A673 (cell line): ENCODE data around the gene SLC16A12. TPM values are rescaled to one million over a fixed set of nuclear protein-coding genes. Genes with fewer than 3 reads are reported as not detected.

ENCODE experiments used
- BruUV-seq: library from RNA; stranded (reverse); fragments of 400-500 nt; replicated peaks from 2 replicates; lab custom pipeline; 2021; lab: Mats Ljungman, UMichigan
- CTCF ChIA-PET: fragments of 300-600 bp; sonication (Branson Sonifier 250); formaldehyde crosslinking; loops from one replicate; lab custom pipeline; 2022; ENCODE audit warnings: antibody characterized with exemption; lab: Charles Lee
- POLR2A ChIA-PET: fragments of 300-600 bp; sonication (Branson Sonifier 250); formaldehyde crosslinking; loops from one replicate; lab custom pipeline; 2022; ENCODE audit warnings: antibody characterized with exemption; ENCODE audit not compliant: low non-redundant PET; lab: Charles Lee
- DNase-seq: peaks from one replicate; pipeline ENCODE4 v3.0.0-alpha.2; 2015; ENCODE audit warnings: low spot score
- H3K27ac ChIP-seq: fragments of 200-600 bp; sonication (generic); 2 replicates; pipeline ENCODE4 v1.5.1; 2016; ENCODE audit warnings: mixed run types, low read depth, mild to moderate bottlenecking, mixed read lengths, antibody characterized with exemption, low read length; ENCODE audit not compliant: poor library complexity, severe bottlenecking
- H3K27me3 ChIP-seq: fragments of 200-600 bp; sonication (generic); replicated peaks from 2 replicates; pipeline ENCODE4 v1.6.1; 2017; ENCODE audit warnings: mixed run types, low read depth, mild to moderate bottlenecking, mixed read lengths, antibody characterized with exemption, low read length; ENCODE audit not compliant: insufficient read depth, poor library complexity
- H3K36me3 ChIP-seq: fragments of 200-600 bp; sonication (generic); 2 replicates; pipeline ENCODE4 v1.6.1; 2016; ENCODE audit warnings: mixed run types, mild to moderate bottlenecking, mixed read lengths, antibody characterized with exemption, low read length; ENCODE audit not compliant: insufficient read depth, poor library complexity, severe bottlenecking
- H3K4me1 ChIP-seq: fragments of 200-600 bp; sonication (generic); 2 replicates; pipeline ENCODE4 v1.6.1; 2017; ENCODE audit warnings: mixed run types, mild to moderate bottlenecking, mixed read lengths, antibody characterized with exemption, low read length; ENCODE audit not compliant: insufficient read depth, poor library complexity, severe bottlenecking
- H3K4me3 ChIP-seq: fragments of 200-600 bp; sonication (generic); 2 replicates; pipeline ENCODE4 v1.5.1; 2016; ENCODE audit warnings: low read depth, mixed run types, mild to moderate bottlenecking, mixed read lengths, low read length; ENCODE audit not compliant: poor library complexity, severe bottlenecking
- H3K9me3 ChIP-seq: fragments of 200-600 bp; sonication (generic); 2 replicates; pipeline ENCODE4 v1.6.1; 2016; ENCODE audit warnings: mixed run types, low read depth, mild to moderate bottlenecking, mixed read lengths, antibody characterized with exemption, low read length; ENCODE audit not compliant: poor library complexity, severe bottlenecking
- EZH2 ChIP-seq: fragments of 200-600 bp; sonication (generic); IDR thresholded peaks from 2 replicates; pipeline ENCODE4 v1.6.1; 2017; ENCODE audit warnings: borderline replicate concordance, low read depth, mild to moderate bottlenecking, mixed read lengths, antibody characterized with exemption, low read length; ENCODE audit not compliant: poor library complexity, severe bottlenecking
- intact Hi-C: fragments of 100-400 bp; cut with micrococcal nuclease; formaldehyde crosslinking; loops from one replicate; pipeline ENCODE4 v1.10.0; 2022; ENCODE audit not compliant: unreplicated experiment
- total RNA-seq: library from RNA; stranded (reverse); gene quantifications from 2 replicates; pipeline ENCODE4 v1.2.3, GENCODE V29; 2021
- TF ChIP-seq, protein P1 (sequence below): fragments of 300-800, 200-600 bp; sonication (generic); conservative IDR thresholded peaks from 2 replicates; pipeline ENCODE4 v1.5.1; 2017; ENCODE audit warnings: low read depth, mild to moderate bottlenecking, antibody characterized with exemption, low read length, moderate library complexity, mixed read lengths

SLC16A12 gene
- total RNA-seq, 1 experiment from 2014 or later = 0.54 TPM

DNA sequence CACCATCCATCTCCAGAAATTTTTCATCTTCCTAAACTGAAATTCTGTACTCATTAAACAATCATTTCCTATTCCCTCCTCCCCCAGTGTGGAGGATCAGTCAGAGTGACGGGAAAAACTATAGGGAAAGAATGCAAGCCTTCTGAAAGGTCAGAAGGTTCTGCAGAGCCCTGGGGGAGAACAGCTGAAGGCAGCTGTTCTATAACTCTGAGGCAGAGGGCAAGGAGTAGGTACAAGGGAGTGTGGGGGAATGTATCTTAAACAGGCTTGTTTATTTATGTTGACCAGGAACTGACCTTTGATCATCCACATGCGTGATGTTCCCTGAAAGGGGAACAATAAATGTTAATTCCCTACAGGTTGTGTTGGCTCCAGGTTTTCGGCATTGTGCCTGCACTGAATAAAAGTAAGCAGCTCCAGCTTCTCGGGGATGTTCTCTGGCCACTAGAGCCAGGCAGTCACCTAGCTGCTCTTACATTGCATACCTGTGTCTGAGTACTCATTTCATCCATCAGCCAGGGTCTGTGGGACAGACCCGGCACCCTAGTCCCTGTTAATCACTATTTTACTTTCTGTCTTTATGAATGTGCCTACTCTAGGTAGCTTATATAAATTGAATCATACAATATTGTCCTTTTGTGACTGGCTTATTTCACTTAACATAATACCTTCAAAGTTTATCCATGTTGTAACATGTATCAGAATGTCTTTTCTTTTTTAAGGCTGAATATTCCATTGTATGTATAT is 137.2 kb downstream of the SLC16A12 start:
- POLR2A ChIA-PET = no interaction called here
- BruUV-seq = no TSS peak
- Histone ChIP-seq H3K27me3 (no peaks in the 10 kb centered on the region), H3K9me3 (no peaks in the 10 kb centered on the region), H3K4me1 (no peaks in the 10 kb centered on the region), H3K27ac (no peak overlapping the region), H3K4me3 (no peak overlapping the region), H3K36me3 (no peaks in the 10 kb centered on the region)
- no peak for TF ChIP-seq EZH2
- TF ChIP-seq, protein P1, sequence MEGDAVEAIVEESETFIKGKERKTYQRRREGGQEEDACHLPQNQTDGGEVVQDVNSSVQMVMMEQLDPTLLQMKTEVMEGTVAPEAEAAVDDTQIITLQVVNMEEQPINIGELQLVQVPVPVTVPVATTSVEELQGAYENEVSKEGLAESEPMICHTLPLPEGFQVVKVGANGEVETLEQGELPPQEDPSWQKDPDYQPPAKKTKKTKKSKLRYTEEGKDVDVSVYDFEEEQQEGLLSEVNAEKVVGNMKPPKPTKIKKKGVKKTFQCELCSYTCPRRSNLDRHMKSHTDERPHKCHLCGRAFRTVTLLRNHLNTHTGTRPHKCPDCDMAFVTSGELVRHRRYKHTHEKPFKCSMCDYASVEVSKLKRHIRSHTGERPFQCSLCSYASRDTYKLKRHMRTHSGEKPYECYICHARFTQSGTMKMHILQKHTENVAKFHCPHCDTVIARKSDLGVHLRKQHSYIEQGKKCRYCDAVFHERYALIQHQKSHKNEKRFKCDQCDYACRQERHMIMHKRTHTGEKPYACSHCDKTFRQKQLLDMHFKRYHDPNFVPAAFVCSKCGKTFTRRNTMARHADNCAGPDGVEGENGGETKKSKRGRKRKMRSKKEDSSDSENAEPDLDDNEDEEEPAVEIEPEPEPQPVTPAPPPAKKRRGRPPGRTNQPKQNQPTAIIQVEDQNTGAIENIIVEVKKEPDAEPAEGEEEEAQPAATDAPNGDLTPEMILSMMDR = no peak
- CTCF ChIA-PET = no interaction called here
- intact Hi-C loops = no loop called here
- no peak for DNase-seq

DNA sequence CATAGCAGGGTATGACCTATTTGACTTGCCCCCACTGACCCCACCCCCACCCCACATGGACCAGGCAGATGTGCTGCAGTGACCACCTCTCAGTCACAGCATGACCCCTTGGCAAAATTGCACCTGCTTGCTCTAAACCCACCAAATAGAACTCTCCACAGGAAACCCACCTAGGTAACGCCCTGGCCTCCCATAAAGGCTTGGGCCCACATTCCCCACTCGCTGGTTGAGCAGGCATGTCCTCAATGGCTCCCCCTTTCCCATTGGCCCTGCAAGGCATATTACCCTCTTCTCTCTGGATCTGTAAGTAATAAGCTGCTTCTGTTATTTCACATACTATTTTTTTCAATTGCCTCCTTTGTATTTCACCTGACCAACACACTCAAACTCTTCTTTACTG is 140.3 kb downstream of the SLC16A12 start:
- no peak for TF ChIP-seq EZH2
- TF ChIP-seq, protein P1 = no peak
- intact Hi-C loops = no loop called here
- ChIA-PET CTCF (no interaction called here), POLR2A (no interaction called here)
- no peaks in the 10 kb centered on the region for H3K4me1 ChIP-seq
- no peak for DNase-seq
- H3K4me3 ChIP-seq = no peak overlapping the region
- no TSS peak for BruUV-seq
- no peak overlapping the region for H3K27ac ChIP-seq
- no peaks in the 10 kb centered on the region for H3K36me3 ChIP-seq
- H3K9me3 ChIP-seq = no peaks in the 10 kb centered on the region
- H3K27me3 ChIP-seq = no peaks in the 10 kb centered on the region

DNA sequence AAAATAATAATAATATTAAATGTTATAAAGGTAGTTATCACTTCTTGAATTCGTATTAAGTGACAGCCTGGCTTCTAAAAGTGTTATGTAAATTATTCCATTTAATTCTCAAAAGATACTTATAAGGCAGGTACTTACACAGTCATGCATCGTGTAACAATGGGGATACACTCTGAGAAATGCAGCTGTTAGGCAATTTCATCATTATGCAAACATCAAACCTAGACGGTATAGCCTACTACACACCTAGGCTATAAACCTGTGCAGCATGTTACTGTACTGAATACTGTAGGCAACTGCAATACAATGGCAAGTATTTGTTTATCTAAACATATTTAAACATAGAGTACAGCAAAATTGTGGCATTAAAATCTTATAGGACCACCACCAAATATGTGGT is 141.5 kb downstream of the SLC16A12 start:
- Histone ChIP-seq H3K4me1 (no peaks in the 10 kb centered on the region), H3K4me3 (no peak overlapping the region), H3K27me3 (no peaks in the 10 kb centered on the region), H3K27ac (no peak overlapping the region), H3K9me3 (no peaks in the 10 kb centered on the region), H3K36me3 (no peaks in the 10 kb centered on the region)
- TF ChIP-seq, protein P1 = no peak
- TF ChIP-seq EZH2 = no peak
- no peak for DNase-seq
- ChIA-PET CTCF (no interaction called here), POLR2A (no interaction called here)
- intact Hi-C loops = no loop called here
- BruUV-seq = no TSS peak
